ENCODE results near the gene LARGE1. TPM values are rescaled to one million over a fixed set of nuclear protein-coding genes. Genes with fewer than 3 reads are reported as not detected.

The LARGE1 gene
- total RNA-seq, 4 donors from 2014 or later = 78.1 to 156 (median 104) TPM

DNA sequence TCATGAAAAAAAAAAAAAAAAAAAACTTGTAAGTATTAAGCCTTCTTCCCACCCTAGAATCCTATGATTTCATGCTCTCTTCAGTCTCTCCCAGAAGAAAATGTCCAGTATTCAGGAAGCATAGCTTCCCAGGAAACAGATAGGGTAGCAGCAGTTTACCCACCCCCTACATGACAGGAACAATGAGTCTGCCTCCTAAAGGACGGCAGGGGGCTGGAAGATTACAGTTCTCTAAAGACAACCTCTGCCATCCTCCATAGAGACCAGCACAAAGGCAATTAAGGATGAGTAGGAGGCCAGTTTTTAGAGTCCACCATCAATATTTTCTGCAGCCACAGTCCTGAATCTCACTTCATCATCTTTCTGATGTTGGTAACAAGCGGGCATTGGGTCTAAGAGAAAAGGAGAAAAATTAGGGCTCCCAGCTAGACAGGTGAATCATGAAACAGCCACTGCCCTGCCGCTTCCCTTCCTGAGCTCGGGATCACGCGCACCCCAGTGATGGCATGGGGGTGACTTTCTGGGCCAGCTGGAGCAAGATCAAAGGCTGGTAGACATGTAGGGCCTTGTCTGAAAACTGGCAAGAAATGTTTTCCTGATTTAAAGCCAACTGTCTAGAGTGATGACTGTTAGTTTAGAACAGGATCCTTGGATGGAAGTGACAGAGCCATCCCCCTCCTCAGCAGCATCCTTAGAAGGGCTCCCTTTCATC is 322.8 kb downstream of the LARGE1 start:
- Histone ChIP-seq H3K9me3 (no peaks in the 10 kb centered on the region), H3K27me3 (no peaks in the 10 kb centered on the region), H3K4me3 (no peak overlapping the region), H3K27ac (no peak overlapping the region), H3K4me1 (no peaks in the 10 kb centered on the region), H3K36me3 (peaks cover 0 to 1% (median 0%) of the 10 kb centered on the region in 3 donors)
- TF ChIP-seq POLR2A (IDR thresholded peaks at IDR 0.05) (no peak), CTCF (IDR thresholded peaks at IDR 0.05) (no peak)
- DNase-seq = no peak

DNA sequence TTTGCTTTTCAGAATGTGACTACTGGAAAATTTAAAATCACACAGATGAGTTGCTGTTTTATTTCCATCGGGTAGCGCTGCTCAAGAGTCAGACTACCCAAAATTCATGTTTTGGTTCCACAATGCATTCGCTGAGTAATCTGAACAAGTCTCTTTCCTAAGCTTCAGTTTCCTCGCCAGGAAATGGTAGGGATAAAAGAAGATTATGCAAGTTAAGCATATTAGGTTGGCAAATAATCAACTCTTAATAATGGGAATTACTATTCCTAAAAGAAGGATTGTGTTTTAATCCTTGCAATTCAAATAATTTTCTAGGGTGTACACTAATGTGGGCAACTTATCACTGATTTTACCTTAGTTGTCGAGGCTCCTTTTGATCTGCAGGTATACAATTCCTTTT is 326.5 kb downstream of the LARGE1 start:
- TF ChIP-seq POLR2A (IDR thresholded peaks at IDR 0.05) (no peak), CTCF (IDR thresholded peaks at IDR 0.05) (no peak)

GRCh38 chr22:33591946-33592345 is 328.3 kb downstream of the LARGE1 start:
- TF ChIP-seq POLR2A (IDR thresholded peaks at IDR 0.05) (no peak), CTCF (IDR thresholded peaks at IDR 0.05) (no peak)
- H3K4me3 ChIP-seq = no peak overlapping the region
- H3K36me3 ChIP-seq = no peaks in the 10 kb centered on the region
- no peak for DNase-seq
- no peaks in the 10 kb centered on the region for H3K4me1 ChIP-seq
- H3K9me3 ChIP-seq = no peaks in the 10 kb centered on the region
- H3K27ac ChIP-seq = no peak overlapping the region
- no peaks in the 10 kb centered on the region for H3K27me3 ChIP-seq

More for the DNA sequence above, 326.5 kb downstream of the LARGE1 start:
- Histone ChIP-seq H3K4me3 (no peak overlapping the region), H3K9me3 (no peaks in the 10 kb centered on the region), H3K4me1 (no peaks in the 10 kb centered on the region), H3K27ac (no peak overlapping the region), H3K27me3 (no peaks in the 10 kb centered on the region), H3K36me3 (no peaks in the 10 kb centered on the region)
- DNase-seq = no peak

GRCh38 chr22:33589297-33589696 is 331.0 kb downstream of the LARGE1 start:
- H3K4me3 ChIP-seq = no peak overlapping the region
- H3K27me3 ChIP-seq = no peaks in the 10 kb centered on the region
- no peaks in the 10 kb centered on the region for H3K9me3 ChIP-seq
- TF ChIP-seq CTCF (IDR thresholded peaks at IDR 0.05) (no peak), POLR2A (IDR thresholded peaks at IDR 0.05) (no peak)
- no peak overlapping the region for H3K27ac ChIP-seq
- no peak for DNase-seq
- no peaks in the 10 kb centered on the region for H3K4me1 ChIP-seq
- no peaks in the 10 kb centered on the region for H3K36me3 ChIP-seq

GRCh38 chr22:33588860-33589259 is 331.4 kb downstream of the LARGE1 start:
- Histone ChIP-seq H3K9me3 (no peaks in the 10 kb centered on the region), H3K27ac (no peak overlapping the region), H3K4me1 (no peaks in the 10 kb centered on the region), H3K27me3 (no peaks in the 10 kb centered on the region), H3K4me3 (no peak overlapping the region), H3K36me3 (no peaks in the 10 kb centered on the region)
- TF ChIP-seq POLR2A (IDR thresholded peaks at IDR 0.05) = no peak
- TF ChIP-seq CTCF (IDR thresholded peaks at IDR 0.05) = no peak
- no peak for DNase-seq

All from Peyer's patch (tissue), 4 donors.